ENCODE data around the gene PKD1L1.
"Not testable (repeated sequence)": the region's sequence is repeated elsewhere in the genome, so short reads cannot be mapped to it uniquely, and the experiment has no call there.

Gene PKD1L1

DNA sequence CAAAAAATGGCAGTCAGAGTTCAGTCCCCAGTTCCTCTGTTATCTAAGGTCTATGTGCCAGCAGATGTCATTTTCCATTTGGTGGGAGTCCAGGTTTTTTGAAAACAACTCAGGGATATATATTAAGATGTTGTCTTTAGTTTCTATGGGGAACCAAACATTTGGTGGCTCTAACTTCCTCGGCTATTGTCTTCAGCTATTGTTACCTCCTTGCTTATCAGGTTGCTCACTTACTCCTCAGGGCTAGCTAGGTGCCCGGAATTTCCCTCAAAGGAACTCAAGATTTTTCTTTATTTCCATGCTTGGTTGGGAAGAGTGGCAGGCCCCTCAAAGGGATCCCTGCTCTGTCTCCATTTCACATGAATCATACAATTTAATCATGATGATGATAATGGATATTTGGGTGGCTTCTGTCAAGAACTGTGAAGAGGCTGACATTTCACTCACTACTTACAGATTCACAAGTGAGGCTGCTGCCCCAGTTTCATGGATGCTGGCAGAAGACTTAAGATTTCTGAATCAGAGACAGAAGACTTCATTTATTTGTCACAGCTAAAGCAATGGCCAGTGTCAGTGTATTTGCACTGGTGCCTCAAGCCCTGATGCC is 182.8 kb downstream of the PKD1L1 start:
- H3K27ac Mint-ChIP-seq, result no peak overlapping the region
- H3K27me3 Mint-ChIP-seq, result no peaks in the 10 kb centered on the region
- no peaks in the 10 kb centered on the region for H3K36me3 Mint-ChIP-seq (ENCODE audit: low read depth)
- H3K4me3 Mint-ChIP-seq, result no peak overlapping the region
- H3K9me3 Mint-ChIP-seq, result peaks cover 5% of the 10 kb centered on the region
- H3K4me1 Mint-ChIP-seq (ENCODE audit: low read depth), result no peaks in the 10 kb centered on the region

DNA sequence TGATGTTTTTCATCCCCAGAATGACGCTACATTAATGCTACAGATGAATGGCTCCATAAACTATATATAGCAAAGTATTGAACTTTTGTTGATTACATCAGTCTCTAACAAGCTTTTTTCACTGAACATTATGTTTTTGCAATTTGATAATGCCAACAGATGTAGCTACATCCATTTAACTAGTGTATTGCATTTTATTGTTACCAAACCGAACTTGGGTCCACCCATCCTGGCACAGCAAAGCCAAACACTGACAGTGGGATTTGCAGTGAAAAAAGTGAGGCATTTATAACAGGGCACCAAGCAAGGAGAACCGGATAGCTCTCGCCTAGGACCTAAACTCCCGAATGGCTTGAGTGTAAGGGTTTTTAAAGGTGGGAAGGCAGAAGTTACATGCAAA is 183.5 kb downstream of the PKD1L1 start:
- peaks cover 5% of the 10 kb centered on the region for H3K9me3 Mint-ChIP-seq
- no peak overlapping the region for H3K27ac Mint-ChIP-seq
- H3K4me3 Mint-ChIP-seq, result no peak overlapping the region

DNA sequence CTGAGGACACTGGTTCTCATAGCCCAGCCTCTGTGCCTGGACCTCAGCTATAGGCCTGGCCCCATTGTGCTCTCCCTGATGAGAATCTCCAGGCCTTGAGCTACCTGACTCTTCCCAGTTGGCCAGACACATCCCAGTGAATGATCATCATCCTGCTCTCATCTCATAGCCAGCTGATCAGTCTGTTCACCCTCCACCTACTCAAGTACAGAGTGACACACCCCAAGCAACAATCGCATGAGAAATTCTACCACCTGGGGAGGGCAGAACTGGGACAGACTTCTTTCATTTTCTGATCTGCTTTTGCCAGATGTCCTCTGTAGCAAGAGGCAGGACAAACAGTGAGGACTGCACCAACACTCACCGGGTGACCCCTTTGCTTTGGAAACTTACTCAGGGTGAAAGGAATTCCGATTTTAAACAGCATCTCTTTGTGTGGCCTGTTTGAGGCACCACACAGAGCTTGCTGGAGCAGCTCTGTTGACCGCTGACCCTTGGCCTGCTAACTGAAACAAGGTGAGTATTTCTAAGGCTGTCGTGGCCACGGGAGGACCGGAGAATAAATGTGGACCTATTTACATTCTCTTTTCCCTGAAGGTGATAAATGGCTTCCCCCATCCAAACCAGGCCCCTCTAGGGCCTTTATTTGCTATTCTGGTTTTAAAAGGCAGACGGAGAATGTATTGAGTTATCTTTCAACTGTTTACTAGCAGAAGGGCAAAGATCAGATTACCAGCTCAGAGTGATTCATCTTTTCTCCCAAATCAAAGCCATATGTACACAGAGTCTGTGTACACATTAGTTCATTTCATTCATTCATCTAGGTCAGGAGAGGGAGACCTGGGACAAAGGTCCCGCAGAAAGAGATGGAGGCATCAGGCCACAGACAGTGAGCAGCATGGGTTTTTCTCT is 184.9 kb downstream of the PKD1L1 start:
- Mint-ChIP-seq H3K27ac (no peak overlapping the region), H3K27me3 (no peaks in the 10 kb centered on the region), H3K4me3 (no peak overlapping the region), H3K9me3 (peaks cover 1% of the 10 kb centered on the region), H3K4me1 (ENCODE audit: low read depth) (no peaks in the 10 kb centered on the region), H3K36me3 (ENCODE audit: low read depth) (no peaks in the 10 kb centered on the region)

More for the DNA sequence above, 183.5 kb downstream of the PKD1L1 start:
- Mint-ChIP-seq H3K27me3 (no peaks in the 10 kb centered on the region), H3K4me1 (ENCODE audit: low read depth) (no peaks in the 10 kb centered on the region), H3K36me3 (ENCODE audit: low read depth) (no peaks in the 10 kb centered on the region)

DNA sequence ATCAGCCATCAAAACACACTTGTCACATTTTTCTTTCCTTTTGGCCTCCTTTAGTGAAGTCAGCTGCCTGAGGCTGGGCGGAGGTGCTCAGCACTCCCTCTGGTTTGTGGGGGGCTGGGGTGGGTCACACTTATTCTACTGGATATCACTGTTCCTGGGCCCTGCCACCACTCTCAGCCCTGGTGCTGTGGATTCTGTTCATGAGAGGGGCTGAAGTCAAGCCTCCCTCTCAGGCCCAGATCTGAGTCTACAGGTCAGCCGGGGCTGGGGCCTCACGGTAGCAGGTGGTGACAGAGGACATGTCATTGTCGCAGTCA is 185.6 kb downstream of the PKD1L1 start:
- no peak overlapping the region for H3K27ac Mint-ChIP-seq
- no peak overlapping the region for H3K4me3 Mint-ChIP-seq
- H3K4me1 Mint-ChIP-seq (ENCODE audit: low read depth), result no peaks in the 10 kb centered on the region
- H3K9me3 Mint-ChIP-seq, result no peaks in the 10 kb centered on the region
- no peaks in the 10 kb centered on the region for H3K36me3 Mint-ChIP-seq (ENCODE audit: low read depth)
- H3K27me3 Mint-ChIP-seq, result no peaks in the 10 kb centered on the region

DNA sequence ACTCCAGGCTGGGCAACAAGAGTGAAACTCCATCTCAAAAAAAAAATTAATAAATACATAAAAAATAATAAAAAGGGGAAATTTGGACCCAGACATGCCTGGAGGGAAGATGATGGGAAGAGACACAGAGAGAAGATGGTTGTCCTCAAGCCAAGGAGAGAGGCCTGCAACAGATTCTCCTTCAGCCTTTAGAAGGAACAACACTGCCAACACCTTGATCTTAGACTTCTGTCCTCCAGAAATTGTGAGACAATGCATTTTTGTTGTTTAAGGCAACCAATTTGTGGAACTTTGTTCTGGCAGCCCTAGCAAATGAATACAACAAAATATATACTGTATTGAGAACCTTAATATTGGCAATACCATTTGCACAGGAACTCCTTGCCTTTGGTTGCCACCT is 186.1 kb downstream of the PKD1L1 start:
- H3K36me3 Mint-ChIP-seq (ENCODE audit: low read depth), result no peaks in the 10 kb centered on the region

DNA sequence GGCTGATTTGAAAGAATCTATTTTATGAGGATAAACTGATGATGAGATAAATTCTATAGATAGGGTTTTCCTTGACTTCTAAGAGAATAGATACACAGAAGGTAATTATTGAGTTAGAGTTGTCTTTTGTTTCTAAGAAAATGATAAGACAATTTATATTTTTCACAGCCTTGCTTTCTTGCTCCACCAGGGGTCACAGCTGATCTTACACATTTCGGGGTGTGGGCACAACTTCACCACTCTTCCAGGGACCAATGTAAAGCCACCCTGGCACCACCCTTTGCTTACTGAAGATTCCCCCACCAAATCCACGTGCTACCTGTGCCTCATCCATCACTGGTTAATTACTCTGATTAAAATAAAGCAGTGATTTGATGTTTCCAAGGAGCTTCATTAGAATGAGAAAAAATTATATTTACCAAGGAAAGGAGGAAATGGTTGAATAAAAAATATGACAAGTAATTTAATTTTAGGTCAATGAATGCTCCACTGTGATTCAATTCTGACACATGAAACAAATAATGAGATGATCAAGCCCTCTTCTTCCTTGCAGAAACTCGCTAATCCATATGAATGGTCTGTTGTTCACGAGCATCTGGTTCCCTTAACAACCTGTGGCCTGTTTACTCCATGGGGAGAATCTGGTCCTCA is 189.1 kb downstream of the PKD1L1 start:
- H3K4me3 Mint-ChIP-seq, result no peak overlapping the region
- H3K4me1 Mint-ChIP-seq (ENCODE audit: low read depth), result no peaks in the 10 kb centered on the region
- no peaks in the 10 kb centered on the region for H3K9me3 Mint-ChIP-seq
- H3K27me3 Mint-ChIP-seq, result no peaks in the 10 kb centered on the region
- H3K27ac Mint-ChIP-seq, result no peak overlapping the region
- H3K36me3 Mint-ChIP-seq (ENCODE audit: low read depth), result no peaks in the 10 kb centered on the region

More for the DNA sequence above, 186.1 kb downstream of the PKD1L1 start:
- H3K4me1 Mint-ChIP-seq (ENCODE audit: low read depth), result no peaks in the 10 kb centered on the region
- H3K4me3 Mint-ChIP-seq, result no peak overlapping the region
- H3K9me3 Mint-ChIP-seq, result no peaks in the 10 kb centered on the region
- H3K27ac Mint-ChIP-seq, result no peak overlapping the region
- no peaks in the 10 kb centered on the region for H3K27me3 Mint-ChIP-seq

DNA sequence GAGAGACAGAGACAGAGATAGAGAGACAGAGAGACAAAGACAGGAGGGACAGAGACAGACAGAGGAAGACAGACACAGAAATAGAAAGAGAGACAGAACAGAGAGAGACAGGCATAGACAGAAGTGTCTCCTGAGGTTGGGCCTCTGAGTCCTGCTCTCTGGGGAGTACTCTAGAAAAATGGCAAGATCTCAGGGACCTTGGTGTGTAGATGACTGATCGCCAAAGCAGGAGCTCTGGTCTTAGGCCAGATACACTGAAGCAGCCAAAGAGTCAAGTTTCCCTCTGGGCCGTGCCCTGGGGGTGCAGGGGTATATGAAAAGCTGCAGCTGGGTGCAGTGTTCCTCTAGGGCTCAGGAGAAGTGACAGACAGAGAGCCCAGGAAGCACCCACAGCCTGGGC is 189.7 kb downstream of the PKD1L1 start:
- Mint-ChIP-seq H3K27ac (no peak overlapping the region), H3K4me1 (ENCODE audit: low read depth) (no peaks in the 10 kb centered on the region), H3K27me3 (no peaks in the 10 kb centered on the region), H3K9me3 (no peaks in the 10 kb centered on the region), H3K36me3 (ENCODE audit: low read depth) (no peaks in the 10 kb centered on the region), H3K4me3 (no peak overlapping the region)

DNA sequence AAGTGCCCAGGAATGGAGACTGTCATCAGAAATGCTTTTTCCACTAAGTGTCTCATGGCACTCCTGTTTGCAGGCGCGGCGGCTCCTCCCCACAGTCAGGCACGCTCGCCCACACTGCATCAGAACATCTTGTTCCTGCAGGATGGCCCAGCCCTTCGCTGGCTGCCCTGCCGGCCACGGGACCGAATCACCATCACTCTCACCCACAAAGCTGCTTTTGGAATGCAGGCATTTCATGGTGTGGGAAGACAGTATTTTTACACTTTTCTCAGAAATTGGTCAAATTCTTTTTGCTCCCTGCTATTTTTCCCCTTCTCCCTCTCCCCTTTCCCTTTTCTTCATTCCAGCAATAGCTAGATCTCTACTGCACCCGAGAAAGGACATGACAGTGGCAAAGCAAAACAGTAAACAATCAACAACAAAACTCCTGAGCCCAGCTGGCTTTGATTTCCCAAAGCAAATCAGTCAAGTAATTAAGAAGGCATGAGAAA is 190.3 kb downstream of the PKD1L1 start:
- Mint-ChIP-seq H3K4me3 (no peak overlapping the region), H3K27me3 (no peaks in the 10 kb centered on the region), H3K36me3 (ENCODE audit: low read depth) (no peaks in the 10 kb centered on the region), H3K4me1 (ENCODE audit: low read depth) (no peaks in the 10 kb centered on the region), H3K9me3 (no peaks in the 10 kb centered on the region), H3K27ac (no peak overlapping the region)

DNA sequence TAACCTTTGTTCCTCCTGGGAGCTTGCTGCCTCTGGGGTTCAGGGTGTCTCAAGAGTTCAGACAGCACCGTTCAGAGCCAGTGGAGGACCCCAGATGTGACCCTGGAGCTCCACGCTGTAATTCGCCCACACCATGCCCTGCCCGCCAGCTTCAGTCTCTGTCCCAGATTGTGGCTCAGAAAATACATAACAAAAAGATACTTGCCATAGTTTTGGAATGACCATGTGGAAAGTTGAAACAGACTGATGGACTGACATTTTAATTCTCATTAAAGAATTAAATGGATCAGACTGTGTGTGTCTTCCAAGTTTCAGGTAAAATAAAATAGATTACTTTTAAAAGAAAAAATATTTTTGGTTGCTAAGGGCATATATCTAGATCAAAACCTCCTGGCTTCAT is 191.6 kb downstream of the PKD1L1 start:
- Mint-ChIP-seq H3K36me3 (ENCODE audit: low read depth) (no peaks in the 10 kb centered on the region), H3K27ac (no peak overlapping the region), H3K4me1 (ENCODE audit: low read depth) (no peaks in the 10 kb centered on the region), H3K9me3 (no peaks in the 10 kb centered on the region), H3K27me3 (no peaks in the 10 kb centered on the region), H3K4me3 (no peak overlapping the region)

DNA sequence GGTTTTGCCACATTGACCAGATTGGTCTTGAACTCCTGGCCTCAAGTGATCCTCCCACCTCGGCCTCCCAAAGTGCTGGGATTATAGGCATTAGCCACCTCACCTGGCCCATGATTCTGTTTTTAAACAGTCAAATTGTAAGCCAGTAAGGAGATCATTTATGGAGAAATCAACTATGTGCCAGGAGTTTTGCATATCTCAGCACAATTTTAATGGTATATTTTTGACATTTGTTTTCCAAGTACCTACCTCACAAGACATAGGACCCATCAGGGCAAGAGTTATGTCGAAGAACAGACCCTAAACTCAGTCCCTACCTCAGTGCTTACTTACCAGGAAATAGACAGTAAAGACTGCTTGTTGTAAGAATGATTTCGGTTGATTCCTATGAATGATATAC is 193.0 kb downstream of the PKD1L1 start:
- Mint-ChIP-seq H3K9me3 (no peaks in the 10 kb centered on the region), H3K27me3 (no peaks in the 10 kb centered on the region), H3K4me1 (ENCODE audit: low read depth) (peaks cover 5% of the 10 kb centered on the region), H3K27ac (no peak overlapping the region), H3K36me3 (ENCODE audit: low read depth) (no peaks in the 10 kb centered on the region), H3K4me3 (no peak overlapping the region)

DNA sequence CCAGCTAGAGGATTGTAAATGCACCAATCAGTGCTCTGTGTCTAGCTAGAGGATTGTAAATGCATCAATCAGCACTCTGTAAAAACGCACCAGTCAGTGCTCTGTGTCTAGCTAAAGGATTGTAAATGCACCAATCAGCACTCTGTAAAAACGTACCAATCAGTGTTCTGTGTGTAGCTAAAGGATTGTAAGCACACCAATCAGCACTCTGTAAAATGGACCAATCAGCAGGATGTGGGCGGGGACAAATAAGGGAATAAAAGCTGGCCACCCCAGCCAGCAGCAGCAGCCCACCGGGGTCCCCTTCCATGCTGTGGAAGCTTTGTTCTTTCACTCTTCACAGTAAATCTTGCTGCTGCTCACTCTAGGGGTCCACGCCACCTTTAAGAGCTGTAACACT is 196.5 kb downstream of the PKD1L1 start:
- H3K4me3 Mint-ChIP-seq; H3K27ac Mint-ChIP-seq; H3K9me3 Mint-ChIP-seq; H3K36me3 Mint-ChIP-seq (ENCODE audit: low read depth); H3K4me1 Mint-ChIP-seq (ENCODE audit: low read depth): not testable (repeated sequence)
- peaks cover 12% of the 10 kb centered on the region for H3K27me3 Mint-ChIP-seq

DNA sequence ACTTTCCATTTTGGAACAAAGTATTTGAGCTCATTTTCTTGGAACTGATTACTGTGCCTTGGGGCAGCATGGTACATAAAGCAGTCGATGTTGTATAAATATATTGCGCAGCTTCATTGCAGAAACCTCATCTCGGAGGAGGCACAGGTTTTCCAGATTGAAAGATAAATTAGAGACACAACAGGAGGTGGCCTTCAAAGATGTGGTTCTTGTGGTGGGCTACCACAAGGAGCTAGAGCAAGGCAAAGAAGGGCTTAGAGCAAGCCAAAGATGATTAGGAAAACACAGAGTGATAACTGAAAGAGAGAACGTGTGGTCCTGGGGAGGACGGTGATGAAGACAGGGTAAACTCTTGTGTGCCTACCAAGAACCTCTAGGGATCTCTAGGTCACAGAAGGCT is 197.2 kb downstream of the PKD1L1 start:
- Mint-ChIP-seq H3K36me3 (ENCODE audit: low read depth) (no peaks in the 10 kb centered on the region), H3K27me3 (peaks cover 15% of the 10 kb centered on the region), H3K4me1 (ENCODE audit: low read depth) (peaks cover 5% of the 10 kb centered on the region), H3K27ac (no peak overlapping the region), H3K9me3 (no peaks in the 10 kb centered on the region), H3K4me3 (no peak overlapping the region)

DNA sequence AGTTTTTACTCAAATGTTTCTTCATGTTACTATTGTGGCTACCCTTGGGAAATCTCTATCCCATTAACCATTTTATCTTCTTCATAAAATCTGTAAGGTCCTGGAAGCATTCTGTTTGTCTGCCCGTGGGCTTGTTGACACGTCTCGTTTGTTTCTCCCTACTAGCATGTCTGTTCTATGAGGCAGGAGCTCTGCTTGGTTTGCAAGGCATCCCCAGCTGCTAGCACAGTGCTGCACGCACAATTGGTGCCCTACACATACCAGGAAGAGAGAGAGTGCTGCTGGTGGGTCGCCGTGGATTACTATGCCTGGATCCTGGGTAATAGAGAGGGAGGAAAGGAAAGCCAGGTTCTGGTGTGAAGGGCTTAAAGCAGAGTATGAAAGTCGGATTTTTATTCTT is 200.2 kb downstream of the PKD1L1 start:
- H3K9me3 Mint-ChIP-seq, result no peaks in the 10 kb centered on the region
- H3K27ac Mint-ChIP-seq, result no peak overlapping the region

DNA sequence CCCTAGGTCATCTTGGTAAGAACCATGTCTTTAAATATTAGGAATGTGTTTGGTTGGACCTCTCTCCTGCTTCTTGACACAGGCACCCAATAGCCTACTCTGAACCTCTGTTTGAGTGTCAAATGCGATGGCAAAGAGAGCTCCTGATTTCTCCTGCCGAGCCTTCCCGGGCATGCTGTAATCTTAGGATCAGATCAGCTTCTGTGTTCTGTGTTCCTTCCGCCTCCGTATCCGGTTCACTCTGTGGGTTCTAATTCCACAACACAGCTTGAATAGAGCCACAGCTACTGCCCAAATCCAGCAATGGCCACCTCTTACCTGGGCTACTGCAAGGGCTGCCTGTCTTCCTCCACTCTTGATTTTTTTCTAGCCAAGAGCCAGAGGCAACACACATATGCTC is 201.1 kb downstream of the PKD1L1 start:
- Mint-ChIP-seq H3K36me3 (ENCODE audit: low read depth) (no peaks in the 10 kb centered on the region), H3K4me3 (no peak overlapping the region), H3K4me1 (ENCODE audit: low read depth) (peaks cover 5% of the 10 kb centered on the region), H3K9me3 (no peaks in the 10 kb centered on the region), H3K27ac (no peak overlapping the region), H3K27me3 (peaks cover 15% of the 10 kb centered on the region)

More for the DNA sequence above, 200.2 kb downstream of the PKD1L1 start:
- no peak overlapping the region for H3K4me3 Mint-ChIP-seq
- H3K27me3 Mint-ChIP-seq, result peaks cover 15% of the 10 kb centered on the region
- H3K36me3 Mint-ChIP-seq (ENCODE audit: low read depth), result no peaks in the 10 kb centered on the region
- H3K4me1 Mint-ChIP-seq (ENCODE audit: low read depth), result peaks cover 5% of the 10 kb centered on the region

DNA sequence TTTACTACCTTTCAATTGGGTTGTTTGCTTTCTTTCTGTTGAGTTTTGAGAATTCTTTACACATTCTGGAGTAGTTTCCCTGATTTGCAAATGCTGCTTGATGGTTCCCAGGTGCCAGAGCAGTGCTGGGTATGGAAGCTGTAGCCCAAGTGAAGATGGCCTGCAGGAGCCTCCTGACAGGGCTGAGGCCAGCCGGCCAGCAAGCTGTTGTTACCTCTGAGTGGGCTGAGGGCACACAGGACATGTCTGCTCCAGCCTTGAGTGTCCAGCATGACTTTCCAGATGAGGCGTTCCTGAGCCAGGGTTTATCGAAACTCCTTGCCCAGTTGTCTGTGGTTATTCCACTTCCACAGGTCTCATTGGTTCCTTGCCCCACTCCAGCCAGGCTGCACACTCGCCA is 201.8 kb downstream of the PKD1L1 start:
- H3K27me3 Mint-ChIP-seq, result peaks cover 18% of the 10 kb centered on the region
- H3K9me3 Mint-ChIP-seq, result no peaks in the 10 kb centered on the region
- H3K27ac Mint-ChIP-seq, result no peak overlapping the region
- H3K36me3 Mint-ChIP-seq (ENCODE audit: low read depth), result no peaks in the 10 kb centered on the region
- peaks cover 5% of the 10 kb centered on the region for H3K4me1 Mint-ChIP-seq (ENCODE audit: low read depth)
- H3K4me3 Mint-ChIP-seq, result no peak overlapping the region
